Ovary (tissue), 1 donor: ENCODE data around the gene CEACAM5.

Experiments used
- EP300 ChIP-seq: sonication (generic); formaldehyde crosslinking; IDR thresholded peaks from one replicate; pipeline ENCODE4 v1.6.1; 2017; ENCODE audit warnings: antibody characterized with exemption
- POLR2A ChIP-seq: fragments of 450-650 bp; IDR thresholded peaks from one replicate; pipeline ENCODE4 v1.6.1; 2017; ENCODE audit warnings: antibody characterized with exemption, mild to moderate bottlenecking, moderate library complexity

GRCh38 chr19:41776700-41777099 lies 68.3 kb downstream of the CEACAM5 start:
- TF ChIP-seq POLR2A (no peak), EP300 (no peak)
